H1 (cell line): ENCODE results near the gene CHD2. TPM values are rescaled to one million over a fixed set of nuclear protein-coding genes. Genes with fewer than 3 reads are reported as not detected.
A peak's percentile ranks its signal among the peaks of the same experiment; 100 is the strongest.

ENCODE experiments used
- CTCF ChIA-PET: fragments of 300-600 bp; sonication (Branson Sonifier 250); formaldehyde crosslinking; loops from one replicate; lab custom pipeline; 2021; ENCODE audit not compliant: partially characterized antibody; lab: Charles Lee
- POLR2A ChIA-PET: fragments of 300-600 bp; sonication (Branson Sonifier 250); formaldehyde crosslinking; loops from one replicate; lab custom pipeline; 2021; ENCODE audit warnings: inconsistent platforms; ENCODE audit not compliant: partially characterized antibody; lab: Charles Lee
- DNase-seq, 2 experiments: peaks; one replicate each; pipeline versions ENCODE4 v3.0.0 to v3.0.0-alpha.2; 2010 to 2022; ENCODE audit warnings: low spot score in 2 of 2, low read depth in 1 of 2, mixed read lengths in 1 of 2
- FAIRE-seq: peaks from 2 replicates; lab custom pipeline; 2011; peaks lifted over from hg19 to GRCh38; lab: Jason Lieb, UNC
- H2AFZ ChIP-seq: 2 replicates; pipeline ENCODE4 v1.8.1; 2012; ENCODE audit warnings: low read length, inconsistent platforms
- H2AK5ac ChIP-seq: 2 replicates; pipeline ENCODE4 v1.6.1; 2013; ENCODE audit warnings: low read depth, low read length
- H2BK120ac ChIP-seq: replicated peaks from 2 replicates; pipeline ENCODE3; 2013; ENCODE audit warnings: low read depth, low read length, inconsistent platforms
- H2BK12ac ChIP-seq: 2 replicates; pipeline ENCODE4 v1.6.1; 2013; ENCODE audit warnings: low read depth, low read length
- H2BK15ac ChIP-seq: 2 replicates; pipeline ENCODE4 v1.6.1; 2013; ENCODE audit warnings: low read length
- H2BK20ac ChIP-seq: 2 replicates; pipeline ENCODE4 v1.6.1; 2013; ENCODE audit warnings: low read length
- H2BK5ac ChIP-seq: 2 replicates; pipeline ENCODE4 v1.6.1; 2013; ENCODE audit warnings: low read depth, low read length
- H3K14ac ChIP-seq: 2 replicates; pipeline ENCODE4 v1.6.1; 2013; ENCODE audit warnings: inconsistent platforms; ENCODE audit not compliant: insufficient read length
- H3K18ac ChIP-seq: 2 replicates; pipeline ENCODE4 v1.6.1; 2013; ENCODE audit warnings: low read length; ENCODE audit errors: extremely low read depth
- H3K23ac ChIP-seq: 2 replicates; pipeline ENCODE4 v1.6.1; 2013; ENCODE audit warnings: inconsistent platforms; ENCODE audit not compliant: insufficient read length
- H3K23me2 ChIP-seq: 2 replicates; pipeline ENCODE4 v1.6.1; 2013; ENCODE audit warnings: low read depth, low read length
- H3K27ac ChIP-seq: 2 replicates; pipeline ENCODE4 v1.6.1; 2011; ENCODE audit warnings: low read depth, low read length, inconsistent platforms
- H3K27me3 ChIP-seq, 4 experiments: replicated peaks in 1 of 4; 1 replicate in 1 of 4; 2 replicates in 3 of 4; pipeline versions ENCODE4 v1.6.1 to v1.8.1; 2011 to 2013; ENCODE audit warnings: low read length in 3 of 4, mild to moderate bottlenecking in 3 of 4, inconsistent platforms in 2 of 4, mixed read lengths in 2 of 4, moderate library complexity in 1 of 4; ENCODE audit not compliant: control insufficient read depth in 3 of 4, insufficient read depth in 3 of 4; ENCODE audit errors: extremely low read depth in 1 of 4
- H3K36me3 ChIP-seq, 4 experiments: 2 replicates each; pipeline versions ENCODE4 v1.6.1 to v1.8.1; 2011 to 2013; ENCODE audit warnings: mild to moderate bottlenecking in 4 of 4, low read length in 3 of 4, moderate library complexity in 2 of 4, control low read depth in 1 of 4, inconsistent platforms in 1 of 4; ENCODE audit not compliant: insufficient read depth in 4 of 4, control insufficient read depth in 2 of 4
- H3K4ac ChIP-seq: replicated peaks from 2 replicates; pipeline ENCODE3; 2013; ENCODE audit warnings: low read length, low read depth, mixed read lengths, inconsistent platforms; ENCODE audit not compliant: insufficient read length
- H3K4me1 ChIP-seq, 4 experiments: replicated peaks in 1 of 4; 1 replicate in 1 of 4; 2 replicates in 3 of 4; pipeline versions ENCODE4 v1.6.1 to v1.8.1; 2011 to 2013; ENCODE audit warnings: low read length in 3 of 4, inconsistent platforms in 2 of 4, mixed read lengths in 1 of 4; ENCODE audit not compliant: insufficient read depth in 4 of 4, control insufficient read depth in 3 of 4
- H3K4me2 ChIP-seq, 2 experiments: 2 replicates each; pipeline versions ENCODE4 v1.6.1 to v1.8.1; 2011 to 2013; ENCODE audit warnings: low read depth in 2 of 2, low read length in 2 of 2, control low read depth in 1 of 2, inconsistent platforms in 1 of 2, mild to moderate bottlenecking in 1 of 2; ENCODE audit not compliant: insufficient read depth in 1 of 2
- H3K4me3 ChIP-seq, 4 experiments: fragments of 200-600, 300-600 bp in 1 of 4; sonication (generic), shearing (Covaris generic), sonication (Bioruptor Twin) in 1 of 4; 2 replicates each; pipeline versions ENCODE4 v1.5.1 to v1.8.1; 2011 to 2016; ENCODE audit warnings: low read length in 4 of 4, low read depth in 3 of 4, control low read depth in 2 of 4, inconsistent platforms in 2 of 4, mild to moderate bottlenecking in 2 of 4, mixed read lengths in 1 of 4, moderate library complexity in 1 of 4; ENCODE audit not compliant: insufficient read depth in 2 of 4; ENCODE audit errors: extremely low read depth in 1 of 4
- H3K56ac ChIP-seq: replicated peaks from 2 replicates; pipeline ENCODE3; 2013; ENCODE audit warnings: low read depth, mild to moderate bottlenecking, mixed read lengths, low read length, inconsistent platforms; ENCODE audit not compliant: insufficient read length
- H3K79me1 ChIP-seq: 2 replicates; pipeline ENCODE4 v1.6.1; 2013; ENCODE audit warnings: low read depth, low read length, control low read depth
- H3K79me2 ChIP-seq, 2 experiments: 2 replicates each; pipeline versions ENCODE4 v1.6.1 to v1.8.1; 2012 to 2013; ENCODE audit warnings: low read length in 2 of 2, mild to moderate bottlenecking in 2 of 2, inconsistent platforms in 1 of 2; ENCODE audit not compliant: insufficient read depth in 2 of 2, control insufficient read depth in 1 of 2
- H3K9ac ChIP-seq, 4 experiments: replicated peaks in 1 of 4; 1 replicate in 1 of 4; 2 replicates in 3 of 4; pipeline versions ENCODE4 v1.6.1 to v1.8.1; 2011 to 2013; ENCODE audit warnings: low read depth in 3 of 4, low read length in 3 of 4, control low read depth in 2 of 4, mild to moderate bottlenecking in 2 of 4, moderate library complexity in 2 of 4, inconsistent platforms in 1 of 4; ENCODE audit errors: extremely low read depth in 1 of 4
- H3K9me3 ChIP-seq, 2 experiments: 2 replicates each; pipeline versions ENCODE4 v1.6.1 to v1.8.1; 2012 to 2013; ENCODE audit warnings: mild to moderate bottlenecking in 2 of 2, moderate library complexity in 2 of 2, control low read depth in 1 of 2, inconsistent platforms in 1 of 2, low read depth in 1 of 2, low read length in 1 of 2, mixed read lengths in 1 of 2; ENCODE audit not compliant: insufficient read depth in 2 of 2
- H4K20me1 ChIP-seq, 2 experiments: replicated peaks in 1 of 2; 2 replicates each; pipeline versions ENCODE3 to v1.8.1; 2011 to 2013; ENCODE audit warnings: inconsistent platforms in 2 of 2, low read length in 2 of 2, mild to moderate bottlenecking in 1 of 2; ENCODE audit not compliant: insufficient read depth in 2 of 2, control insufficient read depth in 1 of 2
- H4K5ac ChIP-seq: 2 replicates; pipeline ENCODE4 v1.6.1; 2013; ENCODE audit warnings: low read length, low read depth, mixed read lengths, inconsistent platforms; ENCODE audit not compliant: insufficient read length
- H4K8ac ChIP-seq: 2 replicates; pipeline ENCODE4 v1.8.0; 2013; ENCODE audit warnings: mild to moderate bottlenecking, moderate library complexity, low read length, inconsistent platforms; ENCODE audit not compliant: insufficient read depth; ENCODE audit errors: extremely low read depth
- H4K91ac ChIP-seq: replicated peaks from 2 replicates; pipeline ENCODE3; 2013; ENCODE audit warnings: low read length, mixed read lengths, inconsistent platforms; ENCODE audit not compliant: insufficient read length
- KDM5A ChIP-seq: fragments of 200-600 bp; IDR thresholded peaks from 2 replicates; pipeline ENCODE4 v1.7.1; 2012; ENCODE audit warnings: mild to moderate bottlenecking, low read length, inconsistent platforms, mixed read lengths
- POLR2AphosphoS5 ChIP-seq: IDR thresholded peaks from 2 replicates; pipeline ENCODE4 v1.6.1; 2011; ENCODE audit warnings: low read depth, low read length
- WGBS, 2 experiments: shearing (Covaris generic) in 1 of 2; methylation state at CpG; one replicate each; pipeline versions ENCODE4 v1.1.6 to v1.1.7; 2013 to 2015; ENCODE audit warnings: low lambda C conversion rate in 2 of 2, mixed read lengths in 2 of 2, inconsistent platforms in 1 of 2, low coverage in 1 of 2, missing lambda C conversion rate in 1 of 2; ENCODE audit not compliant: insufficient replicate concordance in 2 of 2, insufficient coverage in 1 of 2, insufficient read length in 1 of 2; ENCODE audit errors: extremely low coverage in 1 of 2, missing lambda C conversion rate in 1 of 2; 5-methylcytosine and 5-hydroxymethylcytosine counted together
- polyA plus RNA-seq, 7 experiments: library from polyadenylated mRNA; depleted of rRNA in 3 of 7; stranded (reverse) in 5 of 7; unstranded in 2 of 7; fragments of >200 nt in 5 of 7; fragments of 200-250 nt in 2 of 7; gene quantifications; 1 replicate in 5 of 7; 2 replicates in 1 of 7; 4 replicates in 1 of 7; pipeline versions ENCODE4 v1.2.1 to v1.2.3, GENCODE V29; 2011 to 2013; ENCODE audit warnings: missing spikeins in 2 of 7, mixed read lengths in 2 of 7
- total RNA-seq: library from RNA; stranded (reverse); fragmentation: NEBNext Ultra II Directional; extraction: Animal tissue kit (Norgen Biotek cat#: 25700); gene quantifications from 2 replicates; pipeline ENCODE4 v1.2.1, GENCODE V29; 2021

Gene CHD2
- total and polyA plus RNA-seq, 2 of the 8 experiments (the other 6 are each of a cell fraction or from before 2014, with no cell fraction given), result 28.8 to 70.0 TPM

DNA sequence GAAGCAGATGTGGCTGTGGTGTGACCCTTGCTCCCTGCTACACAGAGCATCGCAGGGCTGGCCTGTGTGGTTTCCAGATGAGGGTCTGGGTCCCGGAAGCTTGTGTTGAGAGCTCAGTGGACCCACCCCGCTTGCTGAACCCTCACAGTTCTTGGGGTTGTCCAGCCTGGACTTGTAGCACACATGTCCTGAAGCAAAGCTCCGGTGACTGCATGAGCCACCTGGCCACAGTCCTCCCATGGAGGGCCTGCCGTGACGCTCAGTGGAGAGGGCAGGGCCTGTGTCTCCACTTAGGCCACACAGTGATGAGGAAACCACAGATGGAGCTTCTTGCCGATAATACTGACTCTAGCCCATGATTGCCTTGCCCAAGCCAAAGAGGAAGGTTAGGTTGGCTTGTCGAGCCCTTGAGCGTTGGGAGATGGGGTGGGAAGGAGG lies 126.3 kb downstream of the CHD2 start:
- ChIA-PET POLR2A (no interaction called here), CTCF (interaction anchor here (0.7 to 3.7 kb wide), 4 partner anchors 9 to 1094 kb away, joined by 3 to 11 read pairs (median 4); no protein-coding TSS in a partner anchor)
- no peak for FAIRE-seq
- Histone ChIP-seq H2BK5ac (no peak overlapping the region), H3K18ac (no peak overlapping the region), H2BK12ac (no peak overlapping the region), H4K91ac (no peak overlapping the region), H3K79me1 (peaks cover 7% of the 10 kb centered on the region; the same call in 1 of the 2 replicates), H3K4me1 (peaks cover 0 to 3% (median 0%) of the 10 kb centered on the region in 4 experiments; a peak in 3 of 7 replicates), H3K14ac (no peak overlapping the region), H3K27me3 (no peaks in the 10 kb centered on the region), H4K5ac (no peak overlapping the region), H3K9ac (no peak overlapping the region), H3K36me3 (peaks cover 27 to 56% (median 45%) of the 10 kb centered on the region in 4 experiments), H3K56ac (no peak overlapping the region), H3K4me2 (no peak overlapping the region), H2BK20ac (no peak overlapping the region), H3K79me2 (peaks cover 0 to 5% of the 10 kb centered on the region in 2 experiments; a peak in 1 of 4 replicates), H2AK5ac (no peak overlapping the region), H3K23me2 (no peaks in the 10 kb centered on the region), H3K23ac (no peak overlapping the region), H2BK120ac (no peak overlapping the region), H4K20me1 (peaks cover 8 to 14% of the 10 kb centered on the region in 2 experiments), H3K27ac (no peak overlapping the region), H3K4ac (no peak overlapping the region), H4K8ac (no peak overlapping the region), H2BK15ac (no peak overlapping the region), H2AFZ (no peak overlapping the region), H3K4me3 (no peak overlapping the region), H3K9me3 (no peaks in the 10 kb centered on the region)
- peak; percentile 43 for TF ChIP-seq POLR2AphosphoS5
- TF ChIP-seq KDM5A, result no peak
- 91% methylated on average over 9 of the region's 9 CpGs; no CpG with 5 or more reads in 1 of the 2 experiments for WGBS, 2 experiments
- no peak for DNase-seq
